Glutamatergic neuron (in vitro differentiated cells): ENCODE results near the gene ATP8A2. TPM values are rescaled to one million over a fixed set of nuclear protein-coding genes. Genes with fewer than 3 reads are reported as not detected.

Experiments used
- DNase-seq: peaks from one replicate; pipeline ENCODE4 v3.0.0; 2022
- H3K27ac Mint-ChIP-seq: one replicate; pipeline ENCODE4 v1.8.0; 2020; ENCODE audit warnings: mild to moderate bottlenecking, mixed read lengths, inconsistent platforms; ENCODE audit not compliant: unreplicated experiment
- H3K27me3 Mint-ChIP-seq: one replicate; pipeline ENCODE4 v1.8.0; 2020; ENCODE audit warnings: mild to moderate bottlenecking, moderate library complexity, mixed read lengths, inconsistent platforms; ENCODE audit not compliant: unreplicated experiment
- H3K36me3 Mint-ChIP-seq: one replicate; pipeline ENCODE4 v1.8.0; 2020; ENCODE audit warnings: mild to moderate bottlenecking, mixed read lengths, inconsistent platforms; ENCODE audit not compliant: unreplicated experiment
- H3K4me1 Mint-ChIP-seq: one replicate; pipeline ENCODE4 v1.8.0; 2020; ENCODE audit warnings: mild to moderate bottlenecking, low read depth, mixed read lengths, inconsistent platforms; ENCODE audit not compliant: unreplicated experiment
- H3K4me3 Mint-ChIP-seq: one replicate; pipeline ENCODE4 v1.8.0; 2020; ENCODE audit warnings: mild to moderate bottlenecking, mixed read lengths, inconsistent platforms; ENCODE audit not compliant: unreplicated experiment
- H3K9me3 Mint-ChIP-seq: one replicate; pipeline ENCODE4 v1.8.0; 2020; ENCODE audit warnings: mild to moderate bottlenecking, moderate library complexity, mixed read lengths, inconsistent platforms; ENCODE audit not compliant: unreplicated experiment
- total RNA-seq: library from RNA; stranded (reverse); fragmentation: NEBNext Ultra II Directional; extraction: Animal tissue kit (Norgen Biotek cat#: 25700); gene quantifications from one replicate; pipeline ENCODE4 v1.2.1, GENCODE V29; 2021; ENCODE audit not compliant: unreplicated experiment
- TF ChIP-seq, protein P1 (sequence below): fragments of 200-600 bp; sonication (generic); IDR thresholded peaks from one replicate; pipeline ENCODE4 v1.5.0; 2021; ENCODE audit not compliant: partially characterized antibody, unreplicated experiment

Gene ATP8A2
- total RNA-seq, 1 donor from 2014 or later, result 70.1 TPM

DNA sequence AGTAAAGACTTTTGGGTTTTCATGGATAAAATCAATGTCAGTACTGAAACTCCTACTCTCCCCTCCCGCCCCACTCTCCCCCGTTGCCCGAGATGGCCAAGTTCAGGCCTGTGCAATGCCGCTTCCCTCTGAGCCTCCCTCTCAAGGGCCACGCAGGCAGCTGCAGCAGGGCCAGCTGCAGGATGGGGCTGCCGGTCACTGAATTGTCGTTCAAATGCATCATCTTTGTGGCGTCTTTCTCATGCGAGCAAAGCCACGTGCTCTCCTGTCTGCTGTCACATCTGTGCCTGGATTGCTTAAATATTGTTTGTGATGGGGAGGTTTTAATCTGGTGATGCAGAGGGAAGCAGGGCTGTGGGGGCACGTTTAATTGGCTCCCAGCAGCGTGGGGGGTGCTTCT is 653.4 kb downstream of the ATP8A2 start:
- DNase-seq, result no peak
- peaks cover 3% of the 10 kb centered on the region for H3K9me3 Mint-ChIP-seq
- peak overlapping the region; percentile 26 for H3K4me3 Mint-ChIP-seq
- H3K27ac Mint-ChIP-seq, result peak overlapping the region; percentile 56
- H3K27me3 Mint-ChIP-seq, result peaks cover 1% of the 10 kb centered on the region
- peaks cover 52% of the 10 kb centered on the region for H3K4me1 Mint-ChIP-seq
- TF ChIP-seq, protein P1, sequence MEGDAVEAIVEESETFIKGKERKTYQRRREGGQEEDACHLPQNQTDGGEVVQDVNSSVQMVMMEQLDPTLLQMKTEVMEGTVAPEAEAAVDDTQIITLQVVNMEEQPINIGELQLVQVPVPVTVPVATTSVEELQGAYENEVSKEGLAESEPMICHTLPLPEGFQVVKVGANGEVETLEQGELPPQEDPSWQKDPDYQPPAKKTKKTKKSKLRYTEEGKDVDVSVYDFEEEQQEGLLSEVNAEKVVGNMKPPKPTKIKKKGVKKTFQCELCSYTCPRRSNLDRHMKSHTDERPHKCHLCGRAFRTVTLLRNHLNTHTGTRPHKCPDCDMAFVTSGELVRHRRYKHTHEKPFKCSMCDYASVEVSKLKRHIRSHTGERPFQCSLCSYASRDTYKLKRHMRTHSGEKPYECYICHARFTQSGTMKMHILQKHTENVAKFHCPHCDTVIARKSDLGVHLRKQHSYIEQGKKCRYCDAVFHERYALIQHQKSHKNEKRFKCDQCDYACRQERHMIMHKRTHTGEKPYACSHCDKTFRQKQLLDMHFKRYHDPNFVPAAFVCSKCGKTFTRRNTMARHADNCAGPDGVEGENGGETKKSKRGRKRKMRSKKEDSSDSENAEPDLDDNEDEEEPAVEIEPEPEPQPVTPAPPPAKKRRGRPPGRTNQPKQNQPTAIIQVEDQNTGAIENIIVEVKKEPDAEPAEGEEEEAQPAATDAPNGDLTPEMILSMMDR, result no peak
- peaks cover 1% of the 10 kb centered on the region for H3K36me3 Mint-ChIP-seq

DNA sequence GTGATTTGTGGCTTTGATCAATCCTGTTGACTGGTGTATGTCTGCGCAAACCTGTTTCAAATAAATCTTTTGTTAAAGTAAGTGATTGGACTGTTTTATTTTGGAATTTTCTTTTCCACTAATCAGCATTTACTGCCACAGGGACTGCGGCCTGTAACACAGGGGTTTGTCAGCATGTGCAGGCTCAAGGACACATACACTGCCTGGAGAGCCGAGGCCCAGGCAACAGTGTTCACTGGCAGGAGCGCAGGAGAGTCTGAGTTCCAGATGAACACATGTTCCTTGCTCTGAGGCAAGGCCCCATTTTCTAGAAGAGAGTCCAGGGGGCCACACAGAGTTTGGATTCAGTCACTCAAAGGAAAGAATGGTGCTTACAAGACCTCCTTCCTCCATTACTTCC is 654.0 kb downstream of the ATP8A2 start:
- Mint-ChIP-seq H3K36me3 (peaks cover 7% of the 10 kb centered on the region), H3K27me3 (peaks cover 2% of the 10 kb centered on the region), H3K4me1 (peaks cover 53% of the 10 kb centered on the region), H3K4me3 (peak overlapping the region; percentile 26), H3K27ac (no peak overlapping the region), H3K9me3 (peaks cover 3% of the 10 kb centered on the region)
- DNase-seq, result no peak
- TF ChIP-seq, protein P1, result no peak

DNA sequence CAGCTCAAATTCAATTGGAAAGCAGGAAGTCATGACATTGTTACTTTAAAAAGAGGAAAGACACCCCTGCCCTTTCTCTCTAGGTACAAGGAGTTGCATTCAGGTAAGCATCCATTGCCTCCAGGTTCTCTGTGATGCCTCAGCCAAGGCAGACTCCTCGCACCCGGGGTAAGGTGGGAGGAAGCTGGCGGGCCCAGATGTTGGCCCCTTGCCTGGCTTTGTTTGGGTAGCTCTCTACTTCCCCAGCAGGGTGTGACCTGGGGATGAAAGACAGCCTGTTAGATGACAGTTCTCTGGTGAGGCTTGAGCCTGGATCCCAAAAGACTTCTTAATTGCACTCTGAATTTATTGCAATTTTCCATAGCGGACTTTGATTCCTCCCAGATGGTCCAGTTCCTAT is 654.4 kb downstream of the ATP8A2 start:
- H3K27ac Mint-ChIP-seq, result no peak overlapping the region
- TF ChIP-seq, protein P1, result no peak
- peaks cover 52% of the 10 kb centered on the region for H3K4me1 Mint-ChIP-seq
- DNase-seq, result no peak
- H3K36me3 Mint-ChIP-seq, result peaks cover 10% of the 10 kb centered on the region
- H3K4me3 Mint-ChIP-seq, result no peak overlapping the region
- peaks cover 2% of the 10 kb centered on the region for H3K27me3 Mint-ChIP-seq
- peaks cover 3% of the 10 kb centered on the region for H3K9me3 Mint-ChIP-seq

DNA sequence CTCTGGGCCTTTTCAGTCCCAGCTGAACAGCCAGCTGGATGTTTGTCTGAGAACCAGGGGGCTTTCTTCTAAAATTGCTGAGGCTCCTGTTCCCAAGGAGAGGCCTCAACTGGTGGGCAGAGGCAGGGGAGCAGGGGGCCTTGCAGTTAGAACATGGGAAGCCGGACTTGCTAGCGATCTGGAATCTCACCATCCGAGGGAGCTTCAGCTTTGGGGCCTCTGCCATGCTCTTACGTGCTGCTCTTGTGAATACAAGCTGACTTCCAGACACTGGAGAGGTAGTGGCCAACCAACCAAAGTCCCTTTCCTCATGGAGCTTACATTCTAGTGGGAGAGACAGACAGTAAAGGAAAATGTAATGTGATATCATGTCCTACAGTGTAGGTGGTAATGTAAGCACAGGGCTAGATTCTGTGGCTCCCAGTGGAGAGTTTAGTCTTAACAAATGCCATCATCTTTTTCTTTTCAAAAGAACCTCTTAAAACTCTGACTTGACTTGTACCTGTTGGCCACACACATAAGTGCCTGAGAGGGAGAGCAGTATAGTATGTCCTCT is 657.9 kb downstream of the ATP8A2 start:
- Mint-ChIP-seq H3K36me3 (peaks cover 10% of the 10 kb centered on the region), H3K27me3 (peaks cover 2% of the 10 kb centered on the region), H3K4me1 (peaks cover 27% of the 10 kb centered on the region), H3K27ac (no peak overlapping the region), H3K9me3 (peaks cover 5% of the 10 kb centered on the region), H3K4me3 (no peak overlapping the region)
- DNase-seq, result no peak
- TF ChIP-seq, protein P1, result no peak

DNA sequence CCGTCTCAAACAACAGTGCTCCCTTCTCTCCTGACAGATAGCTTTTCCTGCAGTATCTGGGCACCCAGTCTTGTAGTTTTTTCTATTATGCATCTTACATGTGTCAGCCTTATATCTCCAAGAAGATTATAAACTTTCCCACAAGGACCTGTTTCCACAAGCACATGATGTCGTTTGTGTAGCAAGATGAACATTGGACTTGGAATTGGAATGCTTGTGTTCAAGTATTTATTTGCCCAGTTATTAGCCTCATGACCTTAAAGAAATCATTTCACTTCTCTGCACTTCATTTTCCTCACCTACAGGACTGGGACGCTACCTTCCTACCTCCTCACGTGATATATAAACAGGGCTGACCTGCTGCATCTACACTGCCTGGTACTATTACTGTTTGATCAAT is 658.6 kb downstream of the ATP8A2 start:
- TF ChIP-seq, protein P1, result no peak
- Mint-ChIP-seq H3K27ac (no peak overlapping the region), H3K36me3 (peaks cover 10% of the 10 kb centered on the region)

More for the DNA sequence above, 658.6 kb downstream of the ATP8A2 start:
- peaks cover 2% of the 10 kb centered on the region for H3K27me3 Mint-ChIP-seq
- DNase-seq, result no peak
- H3K4me3 Mint-ChIP-seq, result no peak overlapping the region
- H3K9me3 Mint-ChIP-seq, result peaks cover 7% of the 10 kb centered on the region
- H3K4me1 Mint-ChIP-seq, result peaks cover 22% of the 10 kb centered on the region
